DND-41 (cell line): ENCODE results near the gene GASK1B.

Experiments used
- ATAC-seq: fragments of 200-7000 bp; cut with Tn5 transposase; 3 replicates; pipeline ENCODE4 v1.9.1; 2021; ENCODE audit warnings: low read depth; ENCODE audit not compliant: insufficient read depth
- DNase-seq: peaks from one replicate; pipeline ENCODE4 v3.0.0-alpha.2; 2020
- H2AFZ ChIP-seq: 2 replicates; pipeline ENCODE4 v1.6.0; 2012; ENCODE audit warnings: low read depth, low read length
- H3K27ac ChIP-seq: 2 replicates; pipeline ENCODE4 v1.5.1; 2012; ENCODE audit warnings: low read length, inconsistent platforms
- H3K27me3 ChIP-seq: fragments of 200-600 bp; sonication (generic); 2 replicates; pipeline ENCODE4 v1.6.0; 2012; ENCODE audit warnings: low read length, mild to moderate bottlenecking, inconsistent platforms; ENCODE audit not compliant: insufficient read depth, poor library complexity
- H3K36me3 ChIP-seq: 2 replicates; pipeline ENCODE4 v1.5.1; 2012; ENCODE audit warnings: low read length, inconsistent platforms; ENCODE audit not compliant: insufficient read depth
- H3K4me1 ChIP-seq: 2 replicates; pipeline ENCODE4 v1.5.1; 2012; ENCODE audit warnings: mild to moderate bottlenecking, low read length; ENCODE audit not compliant: insufficient read depth
- H3K4me2 ChIP-seq: 2 replicates; pipeline ENCODE4 v1.6.0; 2012; ENCODE audit warnings: mild to moderate bottlenecking, moderate library complexity, low read length, inconsistent platforms; ENCODE audit not compliant: insufficient read depth
- H3K4me3 ChIP-seq, 2 experiments: fragments of 200-600 bp in 1 of 2; shearing (Covaris generic) in 1 of 2; 2 replicates each; pipeline ENCODE4 v1.5.1; 2012 to 2016; ENCODE audit warnings: inconsistent platforms in 2 of 2, low read length in 2 of 2, mild to moderate bottlenecking in 2 of 2, low read depth in 1 of 2, moderate library complexity in 1 of 2
- H3K79me2 ChIP-seq: 2 replicates; pipeline ENCODE4 v1.6.0; 2012; ENCODE audit warnings: low read length, inconsistent platforms; ENCODE audit not compliant: insufficient read depth
- H3K9ac ChIP-seq: 2 replicates; pipeline ENCODE4 v1.6.0; 2012; ENCODE audit warnings: low read depth, mild to moderate bottlenecking, inconsistent platforms, low read length, moderate library complexity
- H3K9me3 ChIP-seq: 2 replicates; pipeline ENCODE4 v1.5.1; 2012; ENCODE audit warnings: low read length, moderate library complexity, mild to moderate bottlenecking, inconsistent platforms; ENCODE audit not compliant: insufficient read depth, severe bottlenecking
- H4K20me1 ChIP-seq: 2 replicates; pipeline ENCODE4 v1.6.0; 2012; ENCODE audit warnings: low read length; ENCODE audit not compliant: insufficient read depth
- EZH2 ChIP-seq: IDR thresholded peaks from 3 replicates; pipeline ENCODE4 v1.6.1; 2012; ENCODE audit warnings: borderline replicate concordance, low read depth, mild to moderate bottlenecking, moderate library complexity, low read length, inconsistent platforms; ENCODE audit not compliant: severe bottlenecking
- TF ChIP-seq, protein P1 (sequence below): IDR thresholded peaks from 2 replicates; pipeline ENCODE4 v1.5.1; 2012; ENCODE audit warnings: borderline replicate concordance, low read length, moderate library complexity, mild to moderate bottlenecking; ENCODE audit not compliant: poor library complexity, severe bottlenecking; ENCODE audit errors: extremely low read depth

The GASK1B gene

DNA sequence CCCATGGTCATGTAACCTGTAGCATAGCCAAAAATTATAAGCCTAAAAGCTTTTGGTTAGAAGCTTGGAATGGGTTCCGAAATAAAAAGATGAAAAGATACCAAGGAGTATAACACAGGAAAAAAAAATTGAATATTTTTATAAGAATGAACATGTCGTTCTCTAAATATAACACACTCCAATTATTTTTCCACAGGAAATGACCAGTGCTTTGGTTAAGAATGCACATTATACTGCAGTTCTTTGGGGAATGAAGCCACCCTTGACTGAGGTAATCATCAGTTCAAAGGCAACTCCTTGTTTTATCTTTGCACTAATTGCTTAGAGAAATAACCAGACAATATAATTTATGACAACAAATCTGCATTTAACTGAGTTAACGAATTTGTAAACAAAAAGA lies 6.6 kb upstream of the GASK1B start:
- no peaks in the 10 kb centered on the region for H3K27me3 ChIP-seq
- H3K4me3 ChIP-seq = no peak overlapping the region
- no peak for ATAC-seq
- no peaks in the 10 kb centered on the region for H3K36me3 ChIP-seq
- H2AFZ ChIP-seq = no peak overlapping the region
- TF ChIP-seq, protein P1, sequence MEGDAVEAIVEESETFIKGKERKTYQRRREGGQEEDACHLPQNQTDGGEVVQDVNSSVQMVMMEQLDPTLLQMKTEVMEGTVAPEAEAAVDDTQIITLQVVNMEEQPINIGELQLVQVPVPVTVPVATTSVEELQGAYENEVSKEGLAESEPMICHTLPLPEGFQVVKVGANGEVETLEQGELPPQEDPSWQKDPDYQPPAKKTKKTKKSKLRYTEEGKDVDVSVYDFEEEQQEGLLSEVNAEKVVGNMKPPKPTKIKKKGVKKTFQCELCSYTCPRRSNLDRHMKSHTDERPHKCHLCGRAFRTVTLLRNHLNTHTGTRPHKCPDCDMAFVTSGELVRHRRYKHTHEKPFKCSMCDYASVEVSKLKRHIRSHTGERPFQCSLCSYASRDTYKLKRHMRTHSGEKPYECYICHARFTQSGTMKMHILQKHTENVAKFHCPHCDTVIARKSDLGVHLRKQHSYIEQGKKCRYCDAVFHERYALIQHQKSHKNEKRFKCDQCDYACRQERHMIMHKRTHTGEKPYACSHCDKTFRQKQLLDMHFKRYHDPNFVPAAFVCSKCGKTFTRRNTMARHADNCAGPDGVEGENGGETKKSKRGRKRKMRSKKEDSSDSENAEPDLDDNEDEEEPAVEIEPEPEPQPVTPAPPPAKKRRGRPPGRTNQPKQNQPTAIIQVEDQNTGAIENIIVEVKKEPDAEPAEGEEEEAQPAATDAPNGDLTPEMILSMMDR = no peak
- TF ChIP-seq EZH2 = no peak
- no peak overlapping the region for H3K4me2 ChIP-seq
- no peak overlapping the region for H3K9ac ChIP-seq
- DNase-seq = no peak
- no peak overlapping the region for H3K27ac ChIP-seq
- H3K79me2 ChIP-seq = no peaks in the 10 kb centered on the region
- H3K9me3 ChIP-seq = no peaks in the 10 kb centered on the region
- no peaks in the 10 kb centered on the region for H3K4me1 ChIP-seq
- no peaks in the 10 kb centered on the region for H4K20me1 ChIP-seq

DNA sequence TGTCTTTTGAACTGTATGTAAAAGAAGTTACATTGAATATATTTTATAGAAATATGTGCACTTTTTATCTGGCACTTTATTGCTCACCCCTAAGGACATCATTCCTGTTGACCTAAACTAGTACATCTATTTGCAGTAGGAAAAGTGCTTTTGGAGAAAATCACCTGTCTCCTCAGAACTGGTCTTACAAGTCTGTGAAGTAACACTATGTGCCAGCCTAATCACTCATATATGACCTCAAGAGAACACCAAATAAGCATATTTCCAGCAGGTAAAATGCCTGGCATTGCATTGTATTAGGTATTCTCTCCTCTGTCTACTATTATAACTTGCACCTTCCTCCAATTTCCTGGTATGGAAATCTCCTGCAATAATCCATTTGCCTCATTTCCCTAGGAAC lies 4.0 kb upstream of the GASK1B start:
- no peak for ATAC-seq
- Histone ChIP-seq H3K9ac (no peak overlapping the region), H3K27me3 (no peaks in the 10 kb centered on the region), H4K20me1 (no peaks in the 10 kb centered on the region), H3K36me3 (no peaks in the 10 kb centered on the region), H3K27ac (no peak overlapping the region), H3K4me3 (no peak overlapping the region), H3K9me3 (no peaks in the 10 kb centered on the region), H2AFZ (no peak overlapping the region), H3K4me1 (no peaks in the 10 kb centered on the region), H3K4me2 (no peak overlapping the region), H3K79me2 (no peaks in the 10 kb centered on the region)
- no peak for DNase-seq
- TF ChIP-seq EZH2 = no peak
- TF ChIP-seq, protein P1 = no peak

- Histone ChIP-seq H3K4me3 (no peak overlapping the region), H3K79me2 (no peaks in the 10 kb centered on the region), H3K4me1 (no peaks in the 10 kb centered on the region), H3K9ac (no peak overlapping the region), H3K9me3 (no peaks in the 10 kb centered on the region), H4K20me1 (no peaks in the 10 kb centered on the region), H3K4me2 (no peak overlapping the region), H3K27ac (no peak overlapping the region), H2AFZ (no peak overlapping the region), H3K36me3 (no peaks in the 10 kb centered on the region), H3K27me3 (no peaks in the 10 kb centered on the region)
- no peak for TF ChIP-seq EZH2
- TF ChIP-seq, protein P1 = no peak
- no peak for DNase-seq
- ATAC-seq = no peak
Measured at GRCh38 chr4:158176108-158176507, 3.3 kb upstream of the GASK1B start.
